Astrocyte of the spinal cord (primary cell): Measurements from ENCODE around the gene OR10A3.

Experiments used
- DNase-seq: peaks from one replicate; pipeline ENCODE4 v3.0.0; 2011; ENCODE audit warnings: low read depth, low spot score
- H3K4me3 ChIP-seq: 2 replicates; pipeline ENCODE4 v1.5.1; 2011; ENCODE audit warnings: low read depth, mild to moderate bottlenecking, low read length, moderate library complexity
- in situ Hi-C: cut with HindIII; loops from 2 replicates; pipeline ENCODE4 v1.10.0; 2017; ENCODE audit warnings: low sequenced_read_pairs
- TF ChIP-seq, protein P1 (sequence below): IDR thresholded peaks from 2 replicates; pipeline ENCODE4 v1.5.1; 2012; ENCODE audit warnings: low read depth, mild to moderate bottlenecking, low read length, inconsistent platforms

The OR10A3 gene

DNA sequence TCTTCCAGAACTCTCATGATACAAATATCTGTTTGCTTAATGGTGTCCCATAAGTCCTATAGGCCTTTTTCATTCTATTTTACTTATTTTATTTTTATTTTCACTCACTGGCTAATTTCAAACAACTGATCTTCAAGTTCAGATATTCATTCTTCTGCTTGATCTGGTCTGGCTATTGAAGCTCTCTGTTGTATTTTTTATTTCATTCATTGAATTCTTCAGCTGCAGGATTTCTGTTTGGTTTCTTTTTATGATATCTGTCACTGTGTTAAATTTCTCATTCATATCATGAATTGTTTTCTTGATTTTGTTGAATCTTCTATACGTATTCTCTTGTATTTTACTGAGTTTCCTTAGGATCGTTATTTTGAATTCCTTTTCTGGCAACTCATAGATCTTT, 2.6 kb upstream of the OR10A3 start:
- DNase-seq = no peak
- TF ChIP-seq, protein P1, sequence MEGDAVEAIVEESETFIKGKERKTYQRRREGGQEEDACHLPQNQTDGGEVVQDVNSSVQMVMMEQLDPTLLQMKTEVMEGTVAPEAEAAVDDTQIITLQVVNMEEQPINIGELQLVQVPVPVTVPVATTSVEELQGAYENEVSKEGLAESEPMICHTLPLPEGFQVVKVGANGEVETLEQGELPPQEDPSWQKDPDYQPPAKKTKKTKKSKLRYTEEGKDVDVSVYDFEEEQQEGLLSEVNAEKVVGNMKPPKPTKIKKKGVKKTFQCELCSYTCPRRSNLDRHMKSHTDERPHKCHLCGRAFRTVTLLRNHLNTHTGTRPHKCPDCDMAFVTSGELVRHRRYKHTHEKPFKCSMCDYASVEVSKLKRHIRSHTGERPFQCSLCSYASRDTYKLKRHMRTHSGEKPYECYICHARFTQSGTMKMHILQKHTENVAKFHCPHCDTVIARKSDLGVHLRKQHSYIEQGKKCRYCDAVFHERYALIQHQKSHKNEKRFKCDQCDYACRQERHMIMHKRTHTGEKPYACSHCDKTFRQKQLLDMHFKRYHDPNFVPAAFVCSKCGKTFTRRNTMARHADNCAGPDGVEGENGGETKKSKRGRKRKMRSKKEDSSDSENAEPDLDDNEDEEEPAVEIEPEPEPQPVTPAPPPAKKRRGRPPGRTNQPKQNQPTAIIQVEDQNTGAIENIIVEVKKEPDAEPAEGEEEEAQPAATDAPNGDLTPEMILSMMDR = no peak
- H3K4me3 ChIP-seq = no peak overlapping the region
- in situ Hi-C loops = no loop called here

DNA sequence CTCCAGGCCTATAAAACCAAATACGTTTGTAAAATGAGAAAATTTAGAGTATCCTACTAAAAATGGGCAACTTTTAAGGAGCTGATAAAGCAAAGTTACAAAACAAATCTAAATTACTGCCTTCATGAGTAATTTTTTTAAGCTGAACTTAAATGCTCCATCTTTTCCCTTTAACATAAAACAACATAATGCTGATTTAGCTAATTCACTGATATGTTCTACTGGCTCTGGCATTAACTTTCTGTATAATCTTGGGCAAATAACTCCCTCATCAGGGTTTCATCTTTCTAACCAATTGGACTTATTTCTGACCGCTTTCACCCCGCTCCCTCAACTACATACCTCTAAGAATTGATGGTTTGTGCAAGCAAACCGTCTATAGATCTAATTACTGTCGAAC, 362 bp downstream of the OR10A3 start:
- DNase-seq = no peak
- in situ Hi-C loops = no loop called here
- H3K4me3 ChIP-seq = no peak overlapping the region
- TF ChIP-seq, protein P1 = no peak

- TF ChIP-seq, protein P1 = no peak
- in situ Hi-C loops = no loop called here
- no peak overlapping the region for H3K4me3 ChIP-seq
- no peak for DNase-seq
Observed at GRCh38 chr11:7936615-7937014, 4.9 kb downstream of the OR10A3 start.

DNA sequence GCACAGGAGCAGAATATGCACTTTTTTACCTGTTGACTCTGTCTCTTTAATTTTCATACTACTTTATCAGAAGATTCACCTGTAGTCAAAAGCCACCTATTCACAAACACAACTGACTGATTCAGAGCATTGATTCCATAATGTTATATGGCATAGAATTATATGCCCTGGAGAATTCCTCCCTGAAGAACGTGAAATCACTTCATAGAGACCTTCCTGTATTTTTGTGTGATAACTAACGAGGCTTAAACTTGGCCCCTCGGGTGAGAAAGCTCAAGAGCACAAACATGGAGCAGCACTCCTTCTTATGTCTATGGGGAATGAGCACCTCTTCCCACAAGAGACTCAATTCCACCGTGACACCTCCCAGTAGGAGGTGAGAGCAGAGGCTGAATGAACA, 10.3 kb downstream of the OR10A3 start, which contains the start of gene OR10A6:
TSS of gene OR10A6 (minus strand) at position 101 of the 400 bp plus-strand sequence. CDS start 2,606 bp downstream, outside the sequence.
- no peak for DNase-seq
- in situ Hi-C loops = no loop called here
- TF ChIP-seq, protein P1 = no peak
- H3K4me3 ChIP-seq = no peak within 1 kb of the TSS

DNA sequence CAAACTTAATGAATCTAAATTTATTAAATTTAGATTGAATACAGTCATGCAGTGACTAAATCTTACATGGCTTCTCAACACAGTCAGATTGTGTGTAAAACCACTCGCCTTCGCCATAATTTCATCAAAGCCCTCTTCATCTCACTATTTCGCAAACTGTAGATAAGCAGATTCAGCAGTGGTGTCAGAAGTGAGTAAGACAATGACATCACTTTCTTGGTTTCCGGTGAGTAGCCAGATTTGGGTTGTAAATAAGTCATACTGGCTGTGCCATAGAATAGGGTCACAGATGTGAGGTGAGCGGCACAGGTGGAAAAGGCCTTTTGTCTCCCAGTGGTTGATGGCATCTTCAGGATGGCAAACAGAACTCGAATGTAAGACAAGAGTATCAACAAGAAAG, 13.9 kb downstream of the OR10A3 start:
- TF ChIP-seq, protein P1 = no peak
- DNase-seq = no peak
- no peak overlapping the region for H3K4me3 ChIP-seq
- in situ Hi-C loops = no loop called here

- in situ Hi-C loops = no loop called here
- no peak for DNase-seq
- TF ChIP-seq, protein P1 = no peak
- H3K4me3 ChIP-seq = no peak overlapping the region
Observed at GRCh38 chr11:7924536-7924935, 17.0 kb downstream of the OR10A3 start.

DNA sequence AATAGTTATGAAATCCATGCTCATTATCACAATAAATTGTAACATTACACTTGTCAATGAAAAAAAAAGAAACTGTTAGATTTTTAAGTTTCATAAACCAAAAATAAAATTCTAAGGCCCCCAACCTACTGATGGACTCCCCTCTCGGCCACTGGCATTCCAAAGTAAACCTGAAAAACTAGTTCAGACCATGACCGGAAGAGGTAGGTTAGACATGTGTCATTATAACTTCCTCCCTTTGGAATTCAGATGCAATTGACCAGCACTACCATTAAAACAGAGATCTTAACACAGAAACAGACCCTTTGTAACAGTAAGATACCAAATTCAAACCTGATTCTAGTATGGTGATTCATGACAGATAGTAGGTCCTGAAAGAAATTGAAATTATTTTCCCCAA, 23.4 kb downstream of the OR10A3 start:
- in situ Hi-C loops = no loop called here
- H3K4me3 ChIP-seq = no peak overlapping the region
- TF ChIP-seq, protein P1 = no peak
- DNase-seq = no peak
